PC-9 (cell line): Measurements from ENCODE around the gene SLC35A1.

ENCODE experiments used
- EZH2 ChIP-seq: fragments of 200-600 bp; sonication (generic); IDR thresholded peaks from 2 replicates; pipeline ENCODE4 v1.8.0; 2017; ENCODE audit warnings: antibody characterized with exemption, low read depth
- TF ChIP-seq, protein P1 (sequence below): fragments of 200-600 bp; sonication (generic); conservative IDR thresholded peaks from 2 replicates; pipeline ENCODE4 v1.6.1; 2017; ENCODE audit warnings: mixed run types, antibody characterized with exemption, mild to moderate bottlenecking, moderate library complexity

DNA sequence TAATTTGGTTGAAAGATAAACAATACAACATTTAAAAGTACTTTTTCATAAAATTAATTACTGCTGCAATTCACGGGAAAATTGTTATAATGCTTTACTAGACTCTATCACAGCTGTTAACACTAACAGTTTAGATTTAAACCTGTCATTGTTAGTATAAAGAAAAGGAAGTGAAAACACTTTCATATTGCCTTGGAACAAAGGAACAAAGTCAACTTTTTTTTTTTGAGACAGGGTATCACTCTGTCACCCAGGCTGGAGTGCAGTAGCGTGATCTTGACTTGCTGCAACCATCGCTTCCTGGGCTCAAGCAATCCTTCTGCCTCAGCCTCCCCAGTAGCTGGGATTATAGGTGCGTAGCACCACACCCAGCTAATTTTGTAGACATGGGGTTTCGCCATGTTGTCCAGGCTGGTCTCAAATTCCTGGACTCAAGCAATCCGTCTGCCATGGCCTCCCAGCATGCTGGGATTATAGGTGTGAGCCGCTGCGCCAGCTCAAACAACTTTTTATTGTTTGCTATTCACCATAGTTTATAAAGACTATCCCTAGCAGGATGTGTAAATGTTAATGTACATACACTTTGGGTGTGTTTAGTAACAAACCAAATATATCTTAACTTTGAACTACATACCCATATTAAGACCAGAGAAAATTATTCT is 22.1 kb downstream of the SLC35A1 start:
- TF ChIP-seq, protein P1, sequence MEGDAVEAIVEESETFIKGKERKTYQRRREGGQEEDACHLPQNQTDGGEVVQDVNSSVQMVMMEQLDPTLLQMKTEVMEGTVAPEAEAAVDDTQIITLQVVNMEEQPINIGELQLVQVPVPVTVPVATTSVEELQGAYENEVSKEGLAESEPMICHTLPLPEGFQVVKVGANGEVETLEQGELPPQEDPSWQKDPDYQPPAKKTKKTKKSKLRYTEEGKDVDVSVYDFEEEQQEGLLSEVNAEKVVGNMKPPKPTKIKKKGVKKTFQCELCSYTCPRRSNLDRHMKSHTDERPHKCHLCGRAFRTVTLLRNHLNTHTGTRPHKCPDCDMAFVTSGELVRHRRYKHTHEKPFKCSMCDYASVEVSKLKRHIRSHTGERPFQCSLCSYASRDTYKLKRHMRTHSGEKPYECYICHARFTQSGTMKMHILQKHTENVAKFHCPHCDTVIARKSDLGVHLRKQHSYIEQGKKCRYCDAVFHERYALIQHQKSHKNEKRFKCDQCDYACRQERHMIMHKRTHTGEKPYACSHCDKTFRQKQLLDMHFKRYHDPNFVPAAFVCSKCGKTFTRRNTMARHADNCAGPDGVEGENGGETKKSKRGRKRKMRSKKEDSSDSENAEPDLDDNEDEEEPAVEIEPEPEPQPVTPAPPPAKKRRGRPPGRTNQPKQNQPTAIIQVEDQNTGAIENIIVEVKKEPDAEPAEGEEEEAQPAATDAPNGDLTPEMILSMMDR = no peak
- TF ChIP-seq EZH2 = no peak
